ENCODE data around the gene TUBAL3. TPM values are rescaled to one million over a fixed set of nuclear protein-coding genes. Genes with fewer than 3 reads are reported as not detected.

TUBAL3 gene
- polyA plus RNA-seq, 1 of the 3 experiments (the other 2 are of a cell fraction) = not detected

- 65% methylated on average over 5 of the region's 5 CpGs for WGBS (ENCODE audit: low lambda C conversion rate)
- no peak overlapping the region; the same call in 1 of the 2 replicates for H3K9ac ChIP-seq
- no peak overlapping the region for H3K4me2 ChIP-seq
- peaks cover 2 to 23% of the 10 kb centered on the region in 2 experiments; a peak in 3 of 4 replicates for H3K4me1 ChIP-seq (ENCODE audit: control insufficient read depth in 1 of 2, insufficient read depth in 2 of 2, low read depth in 1 of 2, low read length in 1 of 2)
- peaks cover 12% of the 10 kb centered on the region; the same call in 1 of the 2 replicates for H3K79me2 ChIP-seq (ENCODE audit: insufficient read depth)
- H3F3A ChIP-seq (replicated peaks; ENCODE audit: insufficient read depth) = no peaks in the 10 kb centered on the region
- no peaks in the 10 kb centered on the region for H3K9me3 ChIP-seq
- no peak for TF ChIP-seq TCF12 (IDR thresholded peaks at IDR 0.05)
- TF ChIP-seq FOXM1 (IDR thresholded peaks at IDR 0.05; ENCODE audit: low read depth) = no peak
- TF ChIP-seq YY1 (IDR thresholded peaks at IDR 0.05; ENCODE audit: low read depth) = no peak
- no peak for TF ChIP-seq RAD21 (IDR thresholded peaks at IDR 0.05; ENCODE audit: low read length)
- TF ChIP-seq GATA2 (CRISPR knock-in tag; IDR thresholded peaks at IDR 0.05) = no peak
- no peak for TF ChIP-seq REST (IDR thresholded peaks at IDR 0.05; ENCODE audit: low read depth, low read length)
- TF ChIP-seq FOXJ3 (CRISPR knock-in tag; IDR thresholded peaks at IDR 0.05) = no peak
- TF ChIP-seq RFX5 (IDR thresholded peaks at IDR 0.05; ENCODE audit: low read length) = no peak
- TF ChIP-seq CTCF (IDR thresholded peaks at IDR 0.05) = no peak
- no peak for TF ChIP-seq NRF1 (IDR thresholded peaks at IDR 0.05; ENCODE audit: low read depth, low read length)
- no peak for TF ChIP-seq RXRA (IDR thresholded peaks at IDR 0.05; ENCODE audit: borderline replicate concordance, low read depth)
- TF ChIP-seq MXI1 (IDR thresholded peaks at IDR 0.05; ENCODE audit: low read depth, low read length) = no peak
- no peak for TF ChIP-seq MAX (IDR thresholded peaks at IDR 0.05; ENCODE audit: low read depth)
- H2AFZ ChIP-seq (ENCODE audit: low read depth) = peak overlapping the region; percentile 44; the same call in 1 of the 2 replicates
- H3K27ac ChIP-seq (ENCODE audit: low read depth in 2 of 2, low read length in 1 of 2) = peak overlapping the region in 1 of 2 experiments; percentile 22; a peak in 1 of 4 replicates
- H3K9me2 ChIP-seq = no peaks in the 10 kb centered on the region
- no peaks in the 10 kb centered on the region for H3K27me3 ChIP-seq (ENCODE audit: insufficient read depth)
- DNase-seq = no peak
- ChIA-PET POLR2A (no interaction called here), CTCF (interaction anchor here (1.3 to 17.2 kb wide), 2 partner anchors 14 to 178 kb away, joined by 4 to 449 read pairs; no protein-coding TSS in a partner anchor)
- peaks cover 0 to 5% of the 10 kb centered on the region in 2 experiments for H3K36me3 ChIP-seq (replicated peaks in 1 of 2; ENCODE audit: control insufficient read depth in 1 of 2, insufficient read depth in 2 of 2, low read length in 1 of 2)
- no peak overlapping the region for H3K4me3 ChIP-seq (ENCODE audit: low read depth in 2 of 2, low read length in 1 of 2)
- H4K20me1 ChIP-seq (ENCODE audit: insufficient read depth) = no peaks in the 10 kb centered on the region
These were observed 43.0 kb upstream of the TUBAL3 start for GRCh38 chr10:5447611-5448071.

Measured in SK-N-SH (cell line).